PFSK-1 (cell line): ENCODE data around the gene C2CD5.

Experiments used
- POLR2AphosphoS5 ChIP-seq: IDR thresholded peaks from 2 replicates; pipeline ENCODE4 v1.6.1; 2012; ENCODE audit warnings: low read depth, mild to moderate bottlenecking, control low read depth, low read length, moderate library complexity
- REST ChIP-seq, 2 experiments: IDR thresholded peaks; 2 replicates each; pipeline versions ENCODE4 v1.6.1 to v1.8.0; 2011 to 2012; ENCODE audit warnings: low read depth in 2 of 2, low read length in 2 of 2, control low read depth in 1 of 2, inconsistent platforms in 1 of 2, mild to moderate bottlenecking in 1 of 2, moderate library complexity in 1 of 2; ENCODE audit not compliant: insufficient read depth in 1 of 2
- TAF1 ChIP-seq: IDR thresholded peaks from 2 replicates; pipeline ENCODE4 v1.6.1; 2012; ENCODE audit warnings: low read length, control low read depth, borderline replicate concordance; ENCODE audit not compliant: insufficient read depth

GRCh38 chr12:22431693-22432251, 112.6 kb downstream of the C2CD5 start:
- no peak for TF ChIP-seq POLR2AphosphoS5
- no peak for TF ChIP-seq REST (IDR thresholded peaks at IDR 0.05; ENCODE audit: insufficient read depth in 1 of 2, low read depth in 2 of 2, low read length in 2 of 2)
- no peak for TF ChIP-seq TAF1
